H1 (cell line): Measurements from ENCODE around the gene DLG5. TPM values are rescaled to one million over a fixed set of nuclear protein-coding genes. Genes with fewer than 3 reads are reported as not detected.

Experiments used
- CTCF ChIA-PET: fragments of 300-600 bp; sonication (Branson Sonifier 250); formaldehyde crosslinking; loops from one replicate; lab custom pipeline; 2021; ENCODE audit not compliant: partially characterized antibody; lab: Charles Lee
- POLR2A ChIA-PET: fragments of 300-600 bp; sonication (Branson Sonifier 250); formaldehyde crosslinking; loops from one replicate; lab custom pipeline; 2021; ENCODE audit warnings: inconsistent platforms; ENCODE audit not compliant: partially characterized antibody; lab: Charles Lee
- DNase-seq, 2 experiments: peaks; one replicate each; pipeline versions ENCODE4 v3.0.0 to v3.0.0-alpha.2; 2010 to 2022; ENCODE audit warnings: low spot score in 2 of 2, low read depth in 1 of 2, mixed read lengths in 1 of 2
- FAIRE-seq: peaks from 2 replicates; lab custom pipeline; 2011; peaks lifted over from hg19 to GRCh38; lab: Jason Lieb, UNC
- H2AFZ ChIP-seq: 2 replicates; pipeline ENCODE4 v1.8.1; 2012; ENCODE audit warnings: low read length, inconsistent platforms
- H2AK5ac ChIP-seq: 2 replicates; pipeline ENCODE4 v1.6.1; 2013; ENCODE audit warnings: low read depth, low read length
- H2BK120ac ChIP-seq: replicated peaks from 2 replicates; pipeline ENCODE3; 2013; ENCODE audit warnings: low read depth, low read length, inconsistent platforms
- H2BK12ac ChIP-seq: 2 replicates; pipeline ENCODE4 v1.6.1; 2013; ENCODE audit warnings: low read depth, low read length
- H2BK15ac ChIP-seq: 2 replicates; pipeline ENCODE4 v1.6.1; 2013; ENCODE audit warnings: low read length
- H2BK20ac ChIP-seq: 2 replicates; pipeline ENCODE4 v1.6.1; 2013; ENCODE audit warnings: low read length
- H2BK5ac ChIP-seq: 2 replicates; pipeline ENCODE4 v1.6.1; 2013; ENCODE audit warnings: low read depth, low read length
- H3K14ac ChIP-seq: 2 replicates; pipeline ENCODE4 v1.6.1; 2013; ENCODE audit warnings: inconsistent platforms; ENCODE audit not compliant: insufficient read length
- H3K18ac ChIP-seq: 2 replicates; pipeline ENCODE4 v1.6.1; 2013; ENCODE audit warnings: low read length; ENCODE audit errors: extremely low read depth
- H3K23ac ChIP-seq: 2 replicates; pipeline ENCODE4 v1.6.1; 2013; ENCODE audit warnings: inconsistent platforms; ENCODE audit not compliant: insufficient read length
- H3K23me2 ChIP-seq: 2 replicates; pipeline ENCODE4 v1.6.1; 2013; ENCODE audit warnings: low read depth, low read length
- H3K27ac ChIP-seq: 2 replicates; pipeline ENCODE4 v1.6.1; 2011; ENCODE audit warnings: low read depth, low read length, inconsistent platforms
- H3K27me3 ChIP-seq, 4 experiments: replicated peaks in 1 of 4; 1 replicate in 1 of 4; 2 replicates in 3 of 4; pipeline versions ENCODE4 v1.6.1 to v1.8.1; 2011 to 2013; ENCODE audit warnings: low read length in 3 of 4, mild to moderate bottlenecking in 3 of 4, inconsistent platforms in 2 of 4, mixed read lengths in 2 of 4, moderate library complexity in 1 of 4; ENCODE audit not compliant: control insufficient read depth in 3 of 4, insufficient read depth in 3 of 4; ENCODE audit errors: extremely low read depth in 1 of 4
- H3K36me3 ChIP-seq, 4 experiments: 2 replicates each; pipeline versions ENCODE4 v1.6.1 to v1.8.1; 2011 to 2013; ENCODE audit warnings: mild to moderate bottlenecking in 4 of 4, low read length in 3 of 4, moderate library complexity in 2 of 4, control low read depth in 1 of 4, inconsistent platforms in 1 of 4; ENCODE audit not compliant: insufficient read depth in 4 of 4, control insufficient read depth in 2 of 4
- H3K4ac ChIP-seq: replicated peaks from 2 replicates; pipeline ENCODE3; 2013; ENCODE audit warnings: low read length, low read depth, mixed read lengths, inconsistent platforms; ENCODE audit not compliant: insufficient read length
- H3K4me1 ChIP-seq, 4 experiments: replicated peaks in 1 of 4; 1 replicate in 1 of 4; 2 replicates in 3 of 4; pipeline versions ENCODE4 v1.6.1 to v1.8.1; 2011 to 2013; ENCODE audit warnings: low read length in 3 of 4, inconsistent platforms in 2 of 4, mixed read lengths in 1 of 4; ENCODE audit not compliant: insufficient read depth in 4 of 4, control insufficient read depth in 3 of 4
- H3K4me2 ChIP-seq, 2 experiments: 2 replicates each; pipeline versions ENCODE4 v1.6.1 to v1.8.1; 2011 to 2013; ENCODE audit warnings: low read depth in 2 of 2, low read length in 2 of 2, control low read depth in 1 of 2, inconsistent platforms in 1 of 2, mild to moderate bottlenecking in 1 of 2; ENCODE audit not compliant: insufficient read depth in 1 of 2
- H3K4me3 ChIP-seq, 4 experiments: fragments of 200-600, 300-600 bp in 1 of 4; sonication (generic), shearing (Covaris generic), sonication (Bioruptor Twin) in 1 of 4; 2 replicates each; pipeline versions ENCODE4 v1.5.1 to v1.8.1; 2011 to 2016; ENCODE audit warnings: low read length in 4 of 4, low read depth in 3 of 4, control low read depth in 2 of 4, inconsistent platforms in 2 of 4, mild to moderate bottlenecking in 2 of 4, mixed read lengths in 1 of 4, moderate library complexity in 1 of 4; ENCODE audit not compliant: insufficient read depth in 2 of 4; ENCODE audit errors: extremely low read depth in 1 of 4
- H3K56ac ChIP-seq: replicated peaks from 2 replicates; pipeline ENCODE3; 2013; ENCODE audit warnings: low read depth, mild to moderate bottlenecking, mixed read lengths, low read length, inconsistent platforms; ENCODE audit not compliant: insufficient read length
- H3K79me1 ChIP-seq: 2 replicates; pipeline ENCODE4 v1.6.1; 2013; ENCODE audit warnings: low read depth, low read length, control low read depth
- H3K79me2 ChIP-seq, 2 experiments: 2 replicates each; pipeline versions ENCODE4 v1.6.1 to v1.8.1; 2012 to 2013; ENCODE audit warnings: low read length in 2 of 2, mild to moderate bottlenecking in 2 of 2, inconsistent platforms in 1 of 2; ENCODE audit not compliant: insufficient read depth in 2 of 2, control insufficient read depth in 1 of 2
- H3K9ac ChIP-seq, 4 experiments: replicated peaks in 1 of 4; 1 replicate in 1 of 4; 2 replicates in 3 of 4; pipeline versions ENCODE4 v1.6.1 to v1.8.1; 2011 to 2013; ENCODE audit warnings: low read depth in 3 of 4, low read length in 3 of 4, control low read depth in 2 of 4, mild to moderate bottlenecking in 2 of 4, moderate library complexity in 2 of 4, inconsistent platforms in 1 of 4; ENCODE audit errors: extremely low read depth in 1 of 4
- H3K9me3 ChIP-seq, 2 experiments: 2 replicates each; pipeline versions ENCODE4 v1.6.1 to v1.8.1; 2012 to 2013; ENCODE audit warnings: mild to moderate bottlenecking in 2 of 2, moderate library complexity in 2 of 2, control low read depth in 1 of 2, inconsistent platforms in 1 of 2, low read depth in 1 of 2, low read length in 1 of 2, mixed read lengths in 1 of 2; ENCODE audit not compliant: insufficient read depth in 2 of 2
- H4K20me1 ChIP-seq, 2 experiments: replicated peaks in 1 of 2; 2 replicates each; pipeline versions ENCODE3 to v1.8.1; 2011 to 2013; ENCODE audit warnings: inconsistent platforms in 2 of 2, low read length in 2 of 2, mild to moderate bottlenecking in 1 of 2; ENCODE audit not compliant: insufficient read depth in 2 of 2, control insufficient read depth in 1 of 2
- H4K5ac ChIP-seq: 2 replicates; pipeline ENCODE4 v1.6.1; 2013; ENCODE audit warnings: low read length, low read depth, mixed read lengths, inconsistent platforms; ENCODE audit not compliant: insufficient read length
- H4K8ac ChIP-seq: 2 replicates; pipeline ENCODE4 v1.8.0; 2013; ENCODE audit warnings: mild to moderate bottlenecking, moderate library complexity, low read length, inconsistent platforms; ENCODE audit not compliant: insufficient read depth; ENCODE audit errors: extremely low read depth
- H4K91ac ChIP-seq: replicated peaks from 2 replicates; pipeline ENCODE3; 2013; ENCODE audit warnings: low read length, mixed read lengths, inconsistent platforms; ENCODE audit not compliant: insufficient read length
- ASH2L ChIP-seq: fragments of 200-600, 300-600 bp; sonication (generic); IDR thresholded peaks from one replicate; pipeline ENCODE4 v1.7.1; 2017; ENCODE audit warnings: low read length
- EZH2 ChIP-seq: fragments of 200-600 bp; sonication (generic); IDR thresholded peaks from 2 replicates; pipeline ENCODE4 v1.7.1; 2012; ENCODE audit warnings: low read depth, mild to moderate bottlenecking, moderate library complexity, low read length, inconsistent platforms; ENCODE audit not compliant: severe bottlenecking
- POLR2AphosphoS5 ChIP-seq: IDR thresholded peaks from 2 replicates; pipeline ENCODE4 v1.6.1; 2011; ENCODE audit warnings: low read depth, low read length
- RAD21 ChIP-seq, 2 experiments: IDR thresholded peaks in 1 of 2; conservative IDR thresholded peaks in 1 of 2; 2 replicates each; pipeline ENCODE4 v1.6.1; 2011; ENCODE audit warnings: low read depth in 2 of 2, low read length in 2 of 2, improper control_type of control experiment in 1 of 2, inconsistent platforms in 1 of 2, mild to moderate bottlenecking in 1 of 2, moderate library complexity in 1 of 2
- WGBS, 2 experiments: shearing (Covaris generic) in 1 of 2; methylation state at CpG; one replicate each; pipeline versions ENCODE4 v1.1.6 to v1.1.7; 2013 to 2015; ENCODE audit warnings: low lambda C conversion rate in 2 of 2, mixed read lengths in 2 of 2, inconsistent platforms in 1 of 2, low coverage in 1 of 2, missing lambda C conversion rate in 1 of 2; ENCODE audit not compliant: insufficient replicate concordance in 2 of 2, insufficient coverage in 1 of 2, insufficient read length in 1 of 2; ENCODE audit errors: extremely low coverage in 1 of 2, missing lambda C conversion rate in 1 of 2; 5-methylcytosine and 5-hydroxymethylcytosine counted together
- polyA plus RNA-seq, 7 experiments: library from polyadenylated mRNA; depleted of rRNA in 3 of 7; stranded (reverse) in 5 of 7; unstranded in 2 of 7; fragments of >200 nt in 5 of 7; fragments of 200-250 nt in 2 of 7; gene quantifications; 1 replicate in 5 of 7; 2 replicates in 1 of 7; 4 replicates in 1 of 7; pipeline versions ENCODE4 v1.2.1 to v1.2.3, GENCODE V29; 2011 to 2013; ENCODE audit warnings: missing spikeins in 2 of 7, mixed read lengths in 2 of 7
- total RNA-seq: library from RNA; stranded (reverse); fragmentation: NEBNext Ultra II Directional; extraction: Animal tissue kit (Norgen Biotek cat#: 25700); gene quantifications from 2 replicates; pipeline ENCODE4 v1.2.1, GENCODE V29; 2021

DLG5 gene
- total and polyA plus RNA-seq, 2 of the 8 experiments (the other 6 are each of a cell fraction or from before 2014, with no cell fraction given), result 15.6 to 71.4 TPM

DNA sequence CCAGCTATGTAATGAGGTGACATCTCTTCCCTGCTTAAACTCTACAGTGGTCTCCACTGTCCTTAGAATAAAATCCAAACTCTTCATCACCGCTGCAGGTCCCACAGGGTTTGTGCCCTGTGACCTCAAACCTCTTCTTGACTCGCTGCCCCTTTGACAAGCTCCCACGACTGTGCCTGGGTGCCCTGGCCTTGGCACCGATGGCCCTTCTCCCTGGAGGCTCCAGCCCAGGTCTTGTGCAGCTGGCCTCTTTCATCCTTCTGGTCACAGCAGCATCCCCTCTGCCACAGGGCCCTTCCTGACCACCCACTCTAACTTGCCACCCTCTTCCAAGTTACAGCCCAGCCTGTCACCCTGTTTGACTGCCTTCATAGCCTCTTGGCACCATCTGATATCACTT lies 108.2 kb downstream of the DLG5 start:
- ChIA-PET POLR2A (no interaction called here), CTCF (interaction anchor here (0.9 to 3.2 kb wide), 3 partner anchors 11 to 19 kb away, joined by 3 to 16 read pairs (median 4); no protein-coding TSS in a partner anchor)
- no peaks in the 10 kb centered on the region for H3K4me1 ChIP-seq
- no peak overlapping the region for H4K8ac ChIP-seq
- FAIRE-seq (no peak), DNase-seq (no peak)
- H4K91ac ChIP-seq, result no peak overlapping the region
- 97% methylated on average over 4 of the region's 4 CpGs; no CpG with 5 or more reads in 1 of the 2 experiments for WGBS, 2 experiments
- H3K23ac ChIP-seq, result no peak overlapping the region
- H2BK12ac ChIP-seq, result no peak overlapping the region
- TF ChIP-seq EZH2 (no peak), RAD21 (IDR thresholded peaks at IDR 0.05 in 1 of 2, conservative IDR thresholded peaks at IDR 0.05 in 1 of 2; ENCODE audit: low read depth in 2 of 2, low read length in 2 of 2) (no peak), POLR2AphosphoS5 (no peak), ASH2L (no peak)
- no peak overlapping the region for H2AFZ ChIP-seq
- no peaks in the 10 kb centered on the region for H3K79me2 ChIP-seq
- H3K14ac ChIP-seq, result no peak overlapping the region
- peaks cover 0 to 1% of the 10 kb centered on the region in 2 experiments for H4K20me1 ChIP-seq
- no peak overlapping the region for H2BK15ac ChIP-seq
- H3K4me3 ChIP-seq, result no peak overlapping the region
- no peak overlapping the region for H3K4ac ChIP-seq
- no peak overlapping the region for H3K18ac ChIP-seq
- H3K9ac ChIP-seq, result no peak overlapping the region
- no peaks in the 10 kb centered on the region for H3K27me3 ChIP-seq
- no peak overlapping the region for H3K27ac ChIP-seq
- no peak overlapping the region for H3K4me2 ChIP-seq
- no peaks in the 10 kb centered on the region for H3K23me2 ChIP-seq
- H2BK120ac ChIP-seq, result no peak overlapping the region
- no peak overlapping the region for H2BK5ac ChIP-seq
- H4K5ac ChIP-seq, result no peak overlapping the region
- no peak overlapping the region for H2BK20ac ChIP-seq
- no peaks in the 10 kb centered on the region; the same call in 1 of the 2 replicates for H3K79me1 ChIP-seq
- H3K56ac ChIP-seq, result no peak overlapping the region
- no peaks in the 10 kb centered on the region for H3K9me3 ChIP-seq
- no peak overlapping the region for H2AK5ac ChIP-seq
- peaks cover 12 to 41% (median 30%) of the 10 kb centered on the region in 4 experiments; a peak in 7 of 8 replicates for H3K36me3 ChIP-seq
